Activated CD8-positive, alpha-beta T cell treated with anti-CD3 and anti-CD28 coated beads for 36 hours (primary cell): ENCODE results near the gene RBL1. TPM values are rescaled to one million over a fixed set of nuclear protein-coding genes. Genes with fewer than 3 reads are reported as not detected.
"Not testable (repeated sequence)": the region's sequence is repeated elsewhere in the genome, so short reads cannot be mapped to it uniquely, and the experiment has no call there.

Experiments used
- ATAC-seq: fragments of 200-7000 bp; cut with Tn5 transposase; one replicate; pipeline ENCODE4 v1.10.0; 2021; ENCODE audit warnings: mild to moderate bottlenecking, moderate library complexity
- CTCF ChIA-PET: fragments of 350-600 bp; sonication (Branson Sonifier 250); formaldehyde crosslinking; loops from one replicate; lab custom pipeline; 2021; ENCODE audit warnings: antibody characterized with exemption; lab: Charles Lee
- POLR2A ChIA-PET: fragments of 350-600 bp; sonication (Branson Sonifier 250); formaldehyde crosslinking; loops from one replicate; lab custom pipeline; 2021; ENCODE audit warnings: antibody characterized with exemption; lab: Charles Lee
- DNase-seq: peaks from one replicate; pipeline ENCODE4 v3.0.0-alpha.2; 2020
- H3K27ac Mint-ChIP-seq: one replicate; pipeline ENCODE4 v1.8.0; 2021; ENCODE audit warnings: mild to moderate bottlenecking, mixed read lengths
- H3K27me3 Mint-ChIP-seq: one replicate; pipeline ENCODE4 v1.8.0; 2021; ENCODE audit warnings: mixed read lengths
- H3K36me3 Mint-ChIP-seq: one replicate; pipeline ENCODE4 v1.8.0; 2021; ENCODE audit warnings: low read depth, mixed read lengths
- H3K4me1 Mint-ChIP-seq: one replicate; pipeline ENCODE4 v1.8.0; 2021; ENCODE audit warnings: low read depth, mixed read lengths
- H3K4me3 Mint-ChIP-seq: one replicate; pipeline ENCODE4 v1.8.0; 2021; ENCODE audit warnings: mild to moderate bottlenecking, moderate library complexity, mixed read lengths
- H3K9me3 Mint-ChIP-seq: one replicate; pipeline ENCODE4 v1.8.0; 2021; ENCODE audit warnings: mixed read lengths
- intact Hi-C: fragments of 100-400 bp; cut with micrococcal nuclease; formaldehyde crosslinking; loops from one replicate; pipeline ENCODE4 v1.10.0; 2022
- total RNA-seq, 2 experiments: library from RNA; stranded (reverse); gene quantifications; one replicate each; pipeline ENCODE4 v1.2.3, GENCODE V29; 2021
- TF ChIP-seq, protein P1 (sequence below): fragments of 200-600 bp; IDR thresholded peaks from one replicate; pipeline ENCODE4 v1.8.0; 2022; ENCODE audit warnings: antibody characterized with exemption, mild to moderate bottlenecking

RBL1 gene
- total RNA-seq, 2 experiments from 2014 or later = 33.9 to 39.6 TPM

DNA sequence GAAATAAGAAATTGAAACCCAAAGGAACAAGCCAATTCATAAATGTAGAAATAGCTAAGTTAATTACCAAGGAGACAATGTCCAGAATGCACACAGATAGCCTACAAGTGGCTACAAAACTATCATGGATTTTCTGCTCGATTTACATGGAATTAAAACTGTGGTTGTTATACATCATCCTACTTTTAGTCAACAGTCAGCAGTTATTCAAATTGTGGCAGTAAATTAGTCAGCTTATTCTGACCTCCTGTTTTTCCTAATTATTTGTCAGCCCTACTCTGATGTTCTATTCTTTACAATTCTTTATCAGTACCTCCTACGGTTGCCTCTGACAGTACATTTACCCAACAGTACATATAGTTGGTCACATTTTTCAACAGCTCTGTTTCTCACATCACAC is 29.6 kb downstream of the RBL1 start:
- Mint-ChIP-seq H3K4me3 (no peak overlapping the region), H3K4me1 (peaks cover 6% of the 10 kb centered on the region), H3K27me3 (no peaks in the 10 kb centered on the region), H3K36me3 (peaks cover 37% of the 10 kb centered on the region), H3K9me3 (no peaks in the 10 kb centered on the region), H3K27ac (no peak overlapping the region)
- CTCF ChIA-PET = interaction anchor here (1.2 to 2.8 kb wide), 2 partner anchors 15 to 19 kb away, joined by 4 to 6 read pairs; no protein-coding TSS in a partner anchor
- intact Hi-C loops = no loop called here
- POLR2A ChIA-PET = no interaction called here
- TF ChIP-seq, protein P1, sequence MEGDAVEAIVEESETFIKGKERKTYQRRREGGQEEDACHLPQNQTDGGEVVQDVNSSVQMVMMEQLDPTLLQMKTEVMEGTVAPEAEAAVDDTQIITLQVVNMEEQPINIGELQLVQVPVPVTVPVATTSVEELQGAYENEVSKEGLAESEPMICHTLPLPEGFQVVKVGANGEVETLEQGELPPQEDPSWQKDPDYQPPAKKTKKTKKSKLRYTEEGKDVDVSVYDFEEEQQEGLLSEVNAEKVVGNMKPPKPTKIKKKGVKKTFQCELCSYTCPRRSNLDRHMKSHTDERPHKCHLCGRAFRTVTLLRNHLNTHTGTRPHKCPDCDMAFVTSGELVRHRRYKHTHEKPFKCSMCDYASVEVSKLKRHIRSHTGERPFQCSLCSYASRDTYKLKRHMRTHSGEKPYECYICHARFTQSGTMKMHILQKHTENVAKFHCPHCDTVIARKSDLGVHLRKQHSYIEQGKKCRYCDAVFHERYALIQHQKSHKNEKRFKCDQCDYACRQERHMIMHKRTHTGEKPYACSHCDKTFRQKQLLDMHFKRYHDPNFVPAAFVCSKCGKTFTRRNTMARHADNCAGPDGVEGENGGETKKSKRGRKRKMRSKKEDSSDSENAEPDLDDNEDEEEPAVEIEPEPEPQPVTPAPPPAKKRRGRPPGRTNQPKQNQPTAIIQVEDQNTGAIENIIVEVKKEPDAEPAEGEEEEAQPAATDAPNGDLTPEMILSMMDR = no peak
- ATAC-seq (no peak), DNase-seq (no peak)

DNA sequence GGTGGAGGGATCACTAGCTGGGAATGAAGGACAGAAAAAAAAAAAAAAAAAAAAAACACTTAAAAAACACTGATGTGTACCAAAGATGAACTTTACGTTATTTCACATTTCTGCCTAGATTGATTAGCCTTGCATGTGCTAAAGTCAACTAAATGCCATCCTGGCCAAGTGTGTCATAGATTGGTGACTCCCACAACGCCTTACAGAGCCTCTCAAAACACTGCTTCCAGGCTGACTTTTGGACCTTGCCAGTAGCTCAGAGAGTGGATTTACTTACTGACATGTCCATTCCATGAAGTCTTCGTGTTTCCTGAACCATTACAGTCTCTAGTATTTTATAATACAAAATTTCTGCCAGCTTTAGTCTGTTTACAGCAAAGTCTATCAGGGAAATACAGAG is 40.5 kb downstream of the RBL1 start:
- Mint-ChIP-seq H3K4me1 (no peaks in the 10 kb centered on the region), H3K27me3 (no peaks in the 10 kb centered on the region), H3K36me3 (peaks cover 63% of the 10 kb centered on the region), H3K4me3 (no peak overlapping the region), H3K27ac (no peak overlapping the region), H3K9me3 (no peaks in the 10 kb centered on the region)
- intact Hi-C loops = no loop called here
- DNase-seq (no peak), ATAC-seq (no peak)
- ChIA-PET CTCF (no interaction called here), POLR2A (interaction anchor here (1.5 kb wide), 1 partner anchor 36 kb away, joined by 3 read pairs; no protein-coding TSS in a partner anchor)
- TF ChIP-seq, protein P1 = no peak

DNA sequence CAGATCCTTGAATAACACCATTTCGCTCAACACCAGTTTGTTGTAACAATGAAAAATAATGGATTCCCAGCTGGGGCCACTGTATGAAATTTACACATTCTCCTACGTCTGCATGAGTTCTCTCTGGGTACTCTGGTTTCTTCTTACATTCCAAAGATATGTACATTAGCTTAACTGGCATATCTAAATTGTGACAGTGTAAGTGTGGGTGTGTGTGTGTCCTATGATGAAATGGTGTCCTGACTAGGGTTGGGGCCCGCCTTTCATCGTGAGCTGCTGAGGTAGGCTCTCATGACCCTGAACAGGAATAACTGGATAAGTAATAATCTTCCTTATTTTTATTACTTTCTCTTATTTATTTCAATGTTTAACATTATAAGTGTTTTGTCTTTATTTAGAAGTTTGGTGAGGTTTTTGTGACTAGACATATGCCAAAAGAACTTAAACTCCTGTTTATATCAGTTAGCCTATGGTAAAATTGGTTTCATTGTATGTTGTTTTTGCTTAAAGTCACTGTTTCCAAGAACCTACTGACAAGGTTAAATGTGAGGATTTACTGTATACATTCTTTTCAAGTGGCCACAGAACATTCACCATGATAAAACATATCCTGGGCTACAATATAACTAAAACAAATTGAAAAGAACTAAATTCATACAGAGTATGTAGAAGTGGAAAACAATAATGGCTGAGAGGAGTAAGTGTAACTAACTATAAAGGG is 42.4 kb downstream of the RBL1 start:
- Mint-ChIP-seq H3K4me3 (no peak overlapping the region), H3K36me3 (peaks cover 63% of the 10 kb centered on the region), H3K27ac (no peak overlapping the region), H3K27me3 (no peaks in the 10 kb centered on the region), H3K9me3 (no peaks in the 10 kb centered on the region), H3K4me1 (peaks cover under 1% of the 10 kb centered on the region)
- intact Hi-C loops = no loop called here
- POLR2A ChIA-PET = no interaction called here
- TF ChIP-seq, protein P1 = no peak
- CTCF ChIA-PET = no interaction called here
- no peak for ATAC-seq
- no peak for DNase-seq

DNA sequence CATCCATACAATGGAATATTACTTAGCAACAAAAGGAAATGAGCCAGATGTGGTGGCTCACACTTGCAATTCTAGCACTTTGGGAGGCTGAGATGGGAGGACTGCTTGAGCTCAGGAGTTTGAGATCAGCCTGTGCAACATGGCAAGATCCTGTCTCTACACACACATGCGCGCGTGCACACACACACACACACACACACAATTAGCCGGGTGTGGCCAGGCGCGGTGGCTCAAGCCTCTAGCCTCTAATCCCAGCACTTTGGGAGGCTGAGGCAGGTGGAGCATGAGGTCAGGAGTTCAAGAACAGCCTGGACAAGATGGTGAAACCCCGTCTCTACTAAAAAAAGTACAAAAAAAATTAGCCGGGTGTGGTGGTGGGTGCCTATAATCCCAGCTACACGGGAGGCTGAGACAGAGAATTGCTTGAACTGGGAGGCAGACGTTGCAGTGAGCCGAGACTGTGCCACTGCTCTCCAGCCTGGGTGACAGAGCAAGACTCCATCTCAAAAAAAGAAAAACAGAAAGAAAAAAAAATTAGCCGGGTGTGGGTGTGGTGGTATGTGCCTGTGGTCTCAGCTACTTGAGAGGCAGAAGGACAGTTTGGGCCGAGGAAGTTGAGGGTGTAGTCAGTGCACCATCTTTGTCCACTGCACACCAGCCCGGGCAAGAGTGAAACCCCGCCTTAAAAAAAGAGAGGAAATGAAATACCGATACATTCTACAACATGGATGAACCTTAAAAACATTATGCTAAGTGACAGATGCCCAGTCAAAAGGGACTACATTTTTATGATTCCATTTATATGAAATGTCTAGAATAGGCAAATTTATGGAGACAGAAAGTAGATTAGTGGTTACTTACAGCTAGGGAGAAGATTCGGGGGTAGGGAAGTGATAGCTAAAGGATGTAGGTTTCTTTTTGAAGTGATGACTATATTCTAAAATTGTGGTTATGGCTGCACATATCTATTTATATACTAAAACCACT is 52.5 kb downstream of the RBL1 start:
- peaks cover 2% of the 10 kb centered on the region for H3K9me3 Mint-ChIP-seq
- ATAC-seq (peak; percentile 77), DNase-seq (peak; percentile 65)
- TF ChIP-seq, protein P1 = no peak
- CTCF ChIA-PET = interaction anchor here (1.1 to 1.2 kb wide), 2 partner anchors 18 to 90 kb away, joined by 3 read pairs; no protein-coding TSS in a partner anchor
- no peaks in the 10 kb centered on the region for H3K27me3 Mint-ChIP-seq
- peaks cover 67% of the 10 kb centered on the region for H3K36me3 Mint-ChIP-seq
- POLR2A ChIA-PET = interaction anchor here (0.6 to 1.8 kb wide), 7 partner anchors 9 to 1088 kb away, joined by 3 to 6 read pairs (median 3); partner anchors contain the start of gene RBL1
- H3K4me3 Mint-ChIP-seq = peak overlapping the region; percentile 64
- peak overlapping the region; percentile 94 for H3K27ac Mint-ChIP-seq
- peaks cover 28% of the 10 kb centered on the region for H3K4me1 Mint-ChIP-seq
- intact Hi-C loops = loop anchor here (10.0 kb wide), 1 partner anchor 88 kb away; the partner anchor contains the start of gene SAMHD1

DNA sequence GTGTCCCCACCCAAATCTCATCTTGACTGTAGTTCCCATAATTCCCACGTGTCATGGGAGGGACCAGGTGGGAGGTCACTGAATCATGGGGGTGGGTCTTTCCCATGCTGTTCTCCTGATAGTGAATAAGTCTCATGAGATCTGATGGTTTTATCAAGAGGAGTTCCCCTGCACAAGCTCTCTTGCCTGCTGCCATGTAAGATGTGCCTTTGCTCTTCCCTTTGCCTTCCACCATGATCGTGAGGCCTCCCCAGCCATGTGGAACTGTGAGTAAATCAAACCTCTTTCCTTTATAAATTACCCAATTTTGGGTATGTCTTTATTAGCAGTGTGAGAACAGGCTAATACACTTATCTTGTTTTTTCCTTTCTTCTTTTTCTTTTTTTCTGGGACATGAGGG is 56.4 kb downstream of the RBL1 start:
- POLR2A ChIA-PET = interaction anchor here (0.6 kb wide), 1 partner anchor 34 kb away, joined by 3 read pairs; no protein-coding TSS in a partner anchor
- ATAC-seq, DNase-seq, H3K4me3 Mint-ChIP-seq, intact Hi-C loops, H3K27me3 Mint-ChIP-seq, H3K27ac Mint-ChIP-seq, H3K9me3 Mint-ChIP-seq: not testable (repeated sequence)
- CTCF ChIA-PET = interaction anchor here (1.1 kb wide), 1 partner anchor 9 kb away, joined by 3 read pairs; no protein-coding TSS in a partner anchor
- Mint-ChIP-seq H3K4me1 (peaks cover 20% of the 10 kb centered on the region), H3K36me3 (peaks cover 62% of the 10 kb centered on the region)
